ENCODE measurements around the gene NOTCH3.

DNA sequence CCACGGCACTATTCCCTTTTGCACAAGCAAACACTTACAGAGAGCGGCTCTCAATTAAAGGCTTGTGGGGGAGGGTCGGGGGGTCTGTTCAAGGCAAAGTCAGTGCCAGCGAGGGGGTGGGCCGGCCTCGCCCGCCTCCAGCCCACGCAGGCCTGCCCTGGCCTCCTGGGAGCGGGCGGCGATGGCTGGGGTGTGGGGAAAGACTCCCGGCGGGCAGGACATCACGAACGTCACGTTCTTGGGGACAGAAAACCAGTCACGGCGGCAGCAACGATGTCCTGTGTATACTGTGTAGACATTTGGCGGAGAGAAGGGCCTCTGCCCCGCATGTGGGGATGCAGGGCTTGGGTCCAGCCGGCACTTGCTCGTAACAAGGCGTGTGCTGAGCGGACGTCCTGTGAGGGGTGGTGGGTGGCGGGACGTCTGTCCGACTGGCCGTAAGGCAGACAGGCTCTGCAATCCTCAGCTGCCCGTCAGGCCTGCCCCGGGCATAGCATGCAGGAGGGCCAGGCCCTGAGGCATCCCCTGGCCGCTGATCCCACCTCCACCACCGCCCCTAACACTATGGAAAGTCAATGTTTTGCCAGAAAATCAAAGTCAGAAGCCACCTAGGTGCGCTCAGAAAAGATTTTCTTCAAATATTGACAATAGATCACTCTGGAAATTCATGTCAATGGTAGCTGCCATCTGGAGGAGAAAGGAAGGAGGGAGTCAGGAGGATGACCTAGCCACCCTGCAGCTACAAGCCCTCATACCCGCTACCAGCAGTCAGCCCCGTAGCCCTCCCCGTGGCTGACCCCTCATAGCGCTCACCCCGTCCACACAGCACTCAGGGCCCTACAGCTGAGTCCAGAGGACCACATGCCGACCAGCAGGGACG, 37.2 kb upstream of the NOTCH3 start:
- no peak for TF ChIP-seq ZFX (IDR thresholded peaks at IDR 0.05; ENCODE audit: borderline replicate concordance)
- TF ChIP-seq, protein P1, sequence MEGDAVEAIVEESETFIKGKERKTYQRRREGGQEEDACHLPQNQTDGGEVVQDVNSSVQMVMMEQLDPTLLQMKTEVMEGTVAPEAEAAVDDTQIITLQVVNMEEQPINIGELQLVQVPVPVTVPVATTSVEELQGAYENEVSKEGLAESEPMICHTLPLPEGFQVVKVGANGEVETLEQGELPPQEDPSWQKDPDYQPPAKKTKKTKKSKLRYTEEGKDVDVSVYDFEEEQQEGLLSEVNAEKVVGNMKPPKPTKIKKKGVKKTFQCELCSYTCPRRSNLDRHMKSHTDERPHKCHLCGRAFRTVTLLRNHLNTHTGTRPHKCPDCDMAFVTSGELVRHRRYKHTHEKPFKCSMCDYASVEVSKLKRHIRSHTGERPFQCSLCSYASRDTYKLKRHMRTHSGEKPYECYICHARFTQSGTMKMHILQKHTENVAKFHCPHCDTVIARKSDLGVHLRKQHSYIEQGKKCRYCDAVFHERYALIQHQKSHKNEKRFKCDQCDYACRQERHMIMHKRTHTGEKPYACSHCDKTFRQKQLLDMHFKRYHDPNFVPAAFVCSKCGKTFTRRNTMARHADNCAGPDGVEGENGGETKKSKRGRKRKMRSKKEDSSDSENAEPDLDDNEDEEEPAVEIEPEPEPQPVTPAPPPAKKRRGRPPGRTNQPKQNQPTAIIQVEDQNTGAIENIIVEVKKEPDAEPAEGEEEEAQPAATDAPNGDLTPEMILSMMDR (IDR thresholded peaks at IDR 0.05), result no peak
